Thoracic aorta (tissue), 2 donors: ENCODE data around the gene TAF1B. TPM values are rescaled to one million over a fixed set of nuclear protein-coding genes. Genes with fewer than 3 reads are reported as not detected.

ENCODE experiments used
- ATAC-seq: fragments of 150-250 bp; one replicate; pipeline ENCODE4 v1.8.0; 2017; ENCODE audit warnings: low read depth; ENCODE audit not compliant: insufficient number of reproducible peaks, low FRiP score
- DNase-seq: peaks from one replicate; pipeline ENCODE4 v3.0.0-alpha.2; 2020; ENCODE audit warnings: low spot score
- H3K27ac ChIP-seq, 2 donors: fragments of 200-600 bp; sonication (generic); 1 replicate in 1 of 2; 2 replicates in 1 of 2; pipeline ENCODE4 v1.5.1; 2016; ENCODE audit warnings: mild to moderate bottlenecking in 2 of 2, moderate library complexity in 2 of 2
- H3K27me3 ChIP-seq: fragments of 200-600 bp; sonication (generic); replicated peaks from 2 replicates; pipeline ENCODE4 v1.6.0; 2016; ENCODE audit warnings: mild to moderate bottlenecking; ENCODE audit not compliant: insufficient read depth
- H3K36me3 ChIP-seq: fragments of 200-600 bp; sonication (generic); one replicate; pipeline ENCODE4 v1.5.1; 2016
- H3K4me1 ChIP-seq, 2 donors: fragments of 200-600 bp; sonication (generic); 1 replicate in 1 of 2; 2 replicates in 1 of 2; pipeline versions ENCODE4 v1.5.1 to v1.6.0; 2016; ENCODE audit warnings: low read depth in 2 of 2, mild to moderate bottlenecking in 1 of 2; ENCODE audit not compliant: control insufficient read depth in 1 of 2
- H3K4me3 ChIP-seq: fragments of 200-600 bp; sonication (generic); 2 replicates; pipeline ENCODE4 v1.5.1; 2016; ENCODE audit warnings: mild to moderate bottlenecking
- H3K9me3 ChIP-seq: fragments of 200-600 bp; sonication (generic); 2 replicates; pipeline ENCODE4 v1.5.1; 2016
- CTCF ChIP-seq: fragments of 200-600 bp; sonication (generic); IDR thresholded peaks from one replicate; pipeline ENCODE4 v1.5.1; 2019; ENCODE audit warnings: antibody characterized with exemption
- total RNA-seq, 2 donors: library from RNA; depleted of rRNA; stranded (reverse); fragments of >200 nt; gene quantifications; one replicate each; pipeline versions ENCODE4 v1.1.0 to v1.2.3, GENCODE V29; 2016

Gene TAF1B
- total RNA-seq, 2 donors from 2014 or later = 8.3 to 11.2 TPM

- H3K9me3 ChIP-seq = no peaks in the 10 kb centered on the region
- ATAC-seq (no peak), DNase-seq (no peak)
- H3K27ac ChIP-seq = no peak overlapping the region
- H3K36me3 ChIP-seq = peaks cover 9% of the 10 kb centered on the region
- H3K4me1 ChIP-seq = no peaks in the 10 kb centered on the region
- H3K4me3 ChIP-seq = no peak overlapping the region
- TF ChIP-seq CTCF = no peak
- H3K27me3 ChIP-seq = no peaks in the 10 kb centered on the region
Observed at GRCh38 chr2:9867881-9868280, 24.6 kb downstream of the TAF1B start.

- Histone ChIP-seq H3K4me1 (no peaks in the 10 kb centered on the region), H3K36me3 (peaks cover 20% of the 10 kb centered on the region), H3K4me3 (no peak overlapping the region), H3K27ac (no peak overlapping the region), H3K27me3 (no peaks in the 10 kb centered on the region), H3K9me3 (no peaks in the 10 kb centered on the region)
- ATAC-seq (no peak), DNase-seq (no peak)
- TF ChIP-seq CTCF = no peak
Observed at GRCh38 chr2:9873337-9873736, 30.1 kb downstream of the TAF1B start.

- H3K27me3 ChIP-seq = no peaks in the 10 kb centered on the region
- H3K4me1 ChIP-seq = no peaks in the 10 kb centered on the region
- TF ChIP-seq CTCF = no peak
- no peak overlapping the region for H3K4me3 ChIP-seq
- DNase-seq (no peak), ATAC-seq (no peak)
- H3K36me3 ChIP-seq = peaks cover 16% of the 10 kb centered on the region
- H3K27ac ChIP-seq = no peak overlapping the region
- no peaks in the 10 kb centered on the region for H3K9me3 ChIP-seq
Observed at GRCh38 chr2:9877026-9877425, 33.8 kb downstream of the TAF1B start.

- H3K27me3 ChIP-seq = no peaks in the 10 kb centered on the region
- no peak for TF ChIP-seq CTCF
- H3K4me3 ChIP-seq = no peak overlapping the region
- no peaks in the 10 kb centered on the region for H3K9me3 ChIP-seq
- DNase-seq (no peak), ATAC-seq (no peak)
- no peak overlapping the region for H3K27ac ChIP-seq
- H3K36me3 ChIP-seq = peaks cover 16% of the 10 kb centered on the region
- H3K4me1 ChIP-seq = no peaks in the 10 kb centered on the region
Observed at GRCh38 chr2:9877726-9878125, 34.5 kb downstream of the TAF1B start.

GRCh38 chr2:9879455-9880194 lies 36.4 kb downstream of the TAF1B start:
- DNase-seq = no peak
- H3K27me3 ChIP-seq = no peaks in the 10 kb centered on the region
- no peak for TF ChIP-seq CTCF
- H3K4me1 ChIP-seq = no peaks in the 10 kb centered on the region
- H3K9me3 ChIP-seq = no peaks in the 10 kb centered on the region
- H3K36me3 ChIP-seq = peaks cover 23% of the 10 kb centered on the region
- H3K27ac ChIP-seq = no peak overlapping the region
- H3K4me3 ChIP-seq = no peak overlapping the region
- no peak for ATAC-seq
